Stimulated activated CD4-positive, alpha-beta T cell treated with anti-CD3 and anti-CD28 coated beads, Interleukin-12 subunit alpha, Interleukin-12 subunit beta, amount 100 ng/mL, for 48 hours (primary cell): Measurements from ENCODE around the gene IL18BP.

Experiments used
- DNase-seq, 3 donors: peaks; one replicate each; pipeline ENCODE4 v3.0.0-alpha.2; 2020; ENCODE audit warnings: low read depth in 2 of 3, low spot score in 1 of 3

IL18BP gene

GRCh38 chr11:72012091-72012630 lies 13.5 kb downstream of the IL18BP start:
- DNase-seq = no peak

- no peak for DNase-seq
These were observed 14.4 kb downstream of the IL18BP start for GRCh38 chr11:72012897-72013721.

DNA sequence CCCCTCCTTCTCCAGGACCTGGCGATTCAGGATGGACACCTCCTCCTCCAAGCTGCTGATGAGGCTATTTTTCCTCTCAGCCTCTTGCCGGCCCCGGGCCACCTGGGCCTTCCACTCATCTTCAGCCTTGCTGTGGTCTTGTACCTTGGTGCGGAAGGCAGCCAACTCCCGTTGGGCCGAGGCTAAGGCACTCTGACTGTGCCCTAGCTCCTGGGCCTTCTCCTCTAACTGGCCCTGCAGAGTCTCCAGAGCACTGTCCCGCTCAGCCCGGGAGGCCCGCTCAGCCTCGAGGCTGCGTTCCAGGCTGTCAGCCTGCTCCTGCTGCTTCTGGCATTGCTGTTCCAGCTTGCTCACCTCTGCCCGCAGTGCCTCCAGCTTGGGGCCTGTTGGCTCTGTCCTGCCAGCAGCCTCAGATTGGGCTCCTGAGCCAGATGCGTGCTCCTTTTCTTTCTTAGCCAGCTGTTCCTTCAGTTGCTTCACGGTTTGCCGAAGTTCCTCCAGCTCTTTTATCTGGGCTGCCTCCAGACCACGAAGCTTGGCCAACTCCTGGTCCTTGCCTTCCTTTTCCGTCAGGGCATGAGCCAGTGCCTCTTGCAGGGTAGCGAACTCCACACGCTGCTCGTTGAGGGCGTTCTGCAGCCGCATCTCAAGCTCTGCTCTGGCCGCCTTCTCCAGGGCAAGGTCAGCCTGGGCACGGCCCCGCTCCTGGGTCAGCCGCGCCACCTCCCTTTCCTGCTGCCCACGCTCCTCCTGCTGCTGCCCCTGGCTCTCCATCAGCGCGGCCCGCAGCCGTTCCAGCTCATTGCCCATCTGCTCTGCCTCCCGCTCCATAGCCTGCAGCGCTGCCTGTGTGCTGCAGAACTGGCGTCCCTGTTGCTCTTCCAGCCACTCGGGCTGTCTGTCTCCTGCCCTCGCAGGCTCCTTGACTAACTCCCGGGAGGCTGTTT lies 15.3 kb downstream of the IL18BP start:
- DNase-seq = no peak

DNA sequence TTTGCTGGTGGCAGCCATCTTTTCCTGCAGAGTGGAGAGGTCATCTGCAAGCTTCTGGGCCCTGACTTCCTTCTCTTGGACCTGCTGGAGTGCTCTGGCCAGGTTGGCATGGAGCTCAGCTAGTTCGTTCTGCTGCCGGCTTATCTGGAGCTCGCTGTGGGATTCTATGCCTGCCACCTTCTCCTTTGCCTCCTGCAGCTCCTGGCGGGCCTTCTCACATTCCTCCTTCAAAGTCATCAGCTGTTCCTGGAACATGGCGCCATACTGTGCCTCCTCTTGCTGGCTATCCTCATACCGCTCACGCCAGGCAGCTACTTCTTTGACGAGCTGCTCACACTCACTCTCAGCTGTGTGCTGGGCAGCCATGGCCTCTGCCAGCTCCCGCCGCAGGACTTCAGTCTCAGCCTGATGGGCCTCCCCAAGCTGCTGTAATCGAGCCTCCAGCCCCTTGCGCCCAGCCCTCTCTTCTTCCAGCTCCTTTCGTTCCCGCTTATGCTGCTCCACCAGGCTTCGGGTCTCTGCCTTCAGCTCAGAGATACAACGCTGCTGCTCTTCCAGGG lies 16.1 kb downstream of the IL18BP start:
- DNase-seq = no peak

- DNase-seq = no peak
These were observed 16.9 kb downstream of the IL18BP start for GRCh38 chr11:72015511-72016061.

- no peak for DNase-seq
These were observed 19.5 kb downstream of the IL18BP start for GRCh38 chr11:72018171-72018570.

DNA sequence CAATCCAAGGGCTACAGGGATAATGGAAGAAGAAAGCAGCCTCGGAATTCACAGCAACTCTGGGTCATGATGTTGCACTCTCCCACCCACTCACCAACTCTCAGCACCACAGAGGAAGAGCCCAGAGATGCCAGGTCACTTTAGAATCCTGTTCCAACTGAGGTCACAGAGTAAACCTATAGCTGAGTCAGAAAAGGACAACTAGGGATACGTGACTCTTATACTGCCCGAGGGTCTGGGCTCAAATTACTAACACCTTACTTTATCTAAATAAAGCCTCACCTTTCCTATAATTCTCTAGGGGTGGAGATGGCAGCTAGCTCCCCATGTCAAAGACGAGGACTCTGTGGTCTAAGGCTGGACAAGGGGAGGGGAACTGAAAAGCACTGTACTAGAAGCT lies 24.6 kb downstream of the IL18BP start:
- DNase-seq = no peak

DNA sequence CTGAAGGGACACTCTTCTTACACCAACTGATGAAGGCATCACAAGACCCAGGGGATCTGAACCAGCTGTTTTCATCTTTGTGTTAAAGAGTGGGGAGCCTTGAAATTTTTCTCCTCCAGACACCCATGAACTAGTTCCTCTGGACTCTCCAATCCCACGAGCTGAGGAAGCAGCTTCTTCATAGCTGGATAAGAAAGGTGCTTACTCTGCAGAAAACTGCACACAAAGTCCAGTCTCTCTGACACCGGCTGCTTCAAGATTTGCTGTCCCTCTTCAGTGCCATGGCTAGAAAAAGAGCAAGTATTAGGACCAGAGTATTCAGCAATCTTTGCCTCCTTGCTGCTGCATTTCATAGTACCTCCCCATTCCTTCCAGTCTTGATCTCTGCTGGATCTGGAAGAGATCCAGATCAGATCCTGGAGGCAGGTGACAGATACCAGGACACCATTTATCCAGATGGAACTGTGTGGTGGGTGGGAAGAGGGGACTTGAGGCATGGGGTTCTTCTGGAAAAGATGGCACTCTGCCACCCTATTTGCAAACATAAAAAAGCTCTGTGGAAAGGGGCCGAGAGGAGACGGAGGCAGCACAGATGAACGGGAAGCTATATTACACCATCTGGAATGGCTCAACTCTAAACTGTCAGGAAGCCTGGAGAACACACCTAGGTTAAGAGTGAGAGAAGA lies 25.5 kb downstream of the IL18BP start:
- DNase-seq = no peak

GRCh38 chr11:72026090-72026489 lies 27.4 kb downstream of the IL18BP start:
- DNase-seq = no peak

DNA sequence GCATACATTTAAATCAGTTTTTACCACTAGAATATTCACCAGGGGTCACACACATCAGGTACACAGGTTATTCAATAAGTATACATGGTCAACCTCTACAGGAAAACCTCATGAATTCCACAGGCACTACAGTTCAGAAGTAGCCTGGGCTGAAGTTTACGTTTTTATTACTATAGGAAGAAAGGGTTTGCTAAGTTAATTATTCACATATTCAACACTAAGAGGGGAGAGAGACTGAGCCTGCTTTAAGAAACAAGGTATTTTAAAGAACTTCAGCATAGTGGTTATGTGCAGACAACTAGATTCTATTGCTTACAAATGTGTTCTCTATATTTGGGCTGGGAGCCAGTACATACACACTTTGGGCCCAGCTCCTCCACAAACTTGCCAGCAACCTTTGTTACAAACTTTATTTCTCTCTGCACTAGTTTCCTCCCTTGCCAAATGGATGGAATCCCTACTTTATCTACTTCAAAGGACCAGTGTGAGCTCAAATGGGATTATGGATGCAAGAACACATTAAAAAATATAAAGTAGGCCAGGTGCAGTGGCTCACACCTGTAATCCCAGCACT lies 31.9 kb downstream of the IL18BP start:
- no peak for DNase-seq

DNA sequence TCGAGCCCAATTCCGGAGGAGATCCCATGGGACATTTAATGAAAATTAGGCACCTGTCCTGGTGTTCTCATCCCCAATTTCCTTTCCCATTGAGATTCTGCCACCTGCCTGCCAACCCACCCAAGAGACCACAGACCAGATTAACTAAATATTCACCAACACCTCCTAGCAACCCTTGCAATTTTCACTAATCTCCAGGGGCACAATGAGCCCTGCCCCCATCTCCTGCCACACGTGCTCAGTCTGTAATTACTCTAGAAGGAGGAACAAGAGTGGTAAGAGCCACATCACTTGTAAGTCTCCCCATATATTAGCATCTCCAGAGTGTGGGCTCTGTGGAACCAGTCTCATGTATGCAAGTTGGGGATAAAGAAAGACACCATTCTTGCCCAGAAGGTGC lies 38.0 kb downstream of the IL18BP start:
- DNase-seq = no peak

DNA sequence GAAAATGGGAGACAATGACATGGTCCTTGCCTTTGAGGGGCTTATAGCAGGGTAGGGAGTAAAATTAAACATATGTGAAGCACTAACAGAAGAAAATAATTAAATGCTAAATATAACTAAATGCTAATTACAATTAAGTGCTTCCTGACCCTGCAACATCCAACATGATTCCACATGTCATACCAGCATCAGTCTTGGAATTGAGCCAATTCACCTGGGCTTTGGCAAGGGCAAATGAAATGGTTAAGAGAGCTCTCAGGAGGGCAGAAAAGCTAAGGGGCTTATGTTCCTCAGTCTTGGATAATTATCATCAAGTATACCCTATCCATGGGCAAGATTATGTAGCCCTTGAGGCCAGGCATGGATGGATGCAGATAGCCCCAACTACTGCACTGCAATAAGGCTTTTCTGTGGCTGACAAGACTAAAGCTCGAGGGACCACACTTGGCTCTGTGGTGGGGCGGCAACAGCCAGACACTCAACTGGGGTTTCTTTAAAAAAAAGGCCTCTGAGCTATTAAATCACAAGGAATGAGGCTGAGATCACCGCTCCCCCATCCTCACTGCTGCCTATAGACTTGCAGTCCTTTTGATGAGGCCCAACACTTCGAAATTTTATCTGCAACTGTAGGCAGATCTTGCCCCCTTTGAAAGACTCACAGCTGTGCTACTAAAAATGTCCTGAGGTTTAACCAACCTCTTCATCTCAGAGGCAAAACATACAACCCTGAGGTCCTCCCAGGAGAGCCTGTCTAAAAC lies 39.0 kb downstream of the IL18BP start:
- DNase-seq = no peak

DNA sequence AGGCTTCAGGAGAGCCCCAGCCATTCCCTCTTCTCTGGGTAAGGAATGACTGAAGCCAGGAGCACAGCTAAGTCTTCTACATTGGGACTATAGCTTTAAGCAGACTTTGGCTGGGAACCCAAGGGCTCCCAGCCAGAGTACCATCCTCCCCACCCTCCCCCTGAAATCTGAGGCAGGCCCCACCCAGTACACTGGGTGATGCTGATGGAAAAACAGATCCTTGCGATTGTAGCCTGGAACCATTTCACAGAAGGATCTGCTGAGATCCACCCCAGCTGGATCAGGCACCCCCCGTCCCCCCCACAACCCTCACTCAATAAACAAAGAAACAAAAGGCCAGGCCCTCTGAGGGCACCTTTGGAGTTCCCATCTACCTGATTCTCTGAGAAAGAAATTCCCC lies 39.8 kb downstream of the IL18BP start:
- DNase-seq = no peak

- no peak for DNase-seq
These were observed 40.5 kb downstream of the IL18BP start for GRCh38 chr11:72039031-72039855.

- DNase-seq = peak in 1 of 3 donors; percentile 15
These were observed 41.2 kb downstream of the IL18BP start for GRCh38 chr11:72039856-72040401.

DNA sequence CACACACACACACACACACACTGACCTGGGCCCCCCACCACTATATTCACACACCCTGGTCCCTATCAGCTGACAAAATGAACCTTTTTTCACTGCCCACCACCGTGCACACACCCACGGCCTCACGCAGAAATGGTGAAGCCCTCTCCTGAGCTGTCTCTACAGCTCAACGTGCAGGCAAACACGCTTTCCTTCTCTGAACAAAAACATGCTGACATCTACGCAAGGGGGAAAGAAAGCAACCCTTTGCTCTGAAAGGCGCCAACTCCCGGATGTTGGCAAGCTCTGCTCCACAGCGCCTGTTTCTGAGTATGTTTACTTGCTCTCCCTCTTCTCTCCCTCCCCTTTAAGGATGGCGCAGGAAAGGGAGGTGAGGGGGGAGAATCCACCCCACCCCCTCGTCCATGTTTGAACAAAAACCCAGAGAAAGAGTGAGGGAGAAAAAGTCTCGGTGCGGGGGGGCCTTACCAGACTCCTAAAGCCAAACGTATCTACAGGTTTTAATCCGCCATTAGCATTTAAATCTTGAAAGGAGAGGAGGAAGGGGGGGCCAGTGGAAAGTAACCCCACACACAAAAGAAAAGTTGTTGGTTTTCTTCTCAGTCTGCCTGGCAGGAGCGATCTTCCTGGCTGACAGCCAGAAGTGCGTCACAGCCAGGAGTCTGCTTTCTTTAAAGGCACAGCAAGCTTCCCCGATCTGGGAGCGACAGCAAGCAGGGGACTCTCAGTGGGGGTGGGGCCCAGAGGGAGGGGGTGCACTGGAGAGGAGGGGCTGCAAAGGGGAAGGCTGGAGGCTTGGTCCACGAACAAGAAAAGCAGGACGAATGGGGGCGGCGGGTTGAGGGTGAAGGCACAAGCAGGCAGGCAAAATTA lies 42.0 kb downstream of the IL18BP start:
- peak; percentile 44 to 70 (median 56) for DNase-seq

DNA sequence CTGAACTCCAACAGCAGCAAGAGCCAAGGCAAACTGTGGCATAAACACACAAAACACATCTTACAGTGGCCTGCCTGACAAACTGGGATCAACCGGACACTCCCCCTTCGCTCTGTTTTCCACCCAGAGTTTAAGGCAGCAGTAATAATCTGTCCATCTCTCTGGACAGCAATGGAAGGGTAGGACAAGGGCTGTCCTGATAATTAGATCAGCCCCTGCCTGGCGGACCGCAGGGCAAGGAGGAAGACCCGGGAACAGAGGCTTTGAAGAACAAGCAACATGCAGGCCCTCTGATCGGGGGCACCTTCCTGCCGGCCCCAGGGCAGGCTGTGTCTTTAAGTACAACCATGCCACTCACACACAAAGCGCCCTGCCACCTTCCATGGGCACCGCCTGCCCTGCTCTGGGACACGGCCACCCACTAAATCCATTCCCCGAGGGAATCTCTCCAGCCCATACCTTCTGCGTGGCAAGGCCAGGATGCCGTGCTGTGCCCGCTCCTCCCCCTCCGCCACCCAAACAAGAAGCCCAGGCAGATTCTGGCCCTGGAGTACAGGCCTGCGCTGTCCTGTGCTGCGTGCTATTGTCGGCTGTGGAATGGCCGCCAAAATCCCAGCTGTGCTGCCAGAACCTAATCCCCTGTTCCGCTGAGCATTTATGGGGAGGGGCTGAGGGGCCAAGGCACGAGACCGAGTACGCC lies 42.8 kb downstream of the IL18BP start:
- peak in 2 of 3 donors; percentile 11 to 32 for DNase-seq
